ENCODE results near the gene OLFM3. TPM values are rescaled to one million over a fixed set of nuclear protein-coding genes. Genes with fewer than 3 reads are reported as not detected.

The OLFM3 gene
- total RNA-seq, 1 donor from 2014 or later, result 3.8 TPM

- Mint-ChIP-seq H3K4me1 (ENCODE audit: unreplicated experiment) (no peaks in the 10 kb centered on the region), H3K27ac (no peak overlapping the region), H3K27me3 (no peaks in the 10 kb centered on the region), H3K9me3 (no peaks in the 10 kb centered on the region), H3K36me3 (no peaks in the 10 kb centered on the region), H3K4me3 (no peak overlapping the region)
- no peak for TF ChIP-seq CTCF (conservative IDR thresholded peaks at IDR 0.05)
- no peak for DNase-seq (ENCODE audit: extremely low spot score, unreplicated experiment)
Measured at GRCh38 chr1:101914473-101915242, 82.1 kb downstream of the OLFM3 start.

DNA sequence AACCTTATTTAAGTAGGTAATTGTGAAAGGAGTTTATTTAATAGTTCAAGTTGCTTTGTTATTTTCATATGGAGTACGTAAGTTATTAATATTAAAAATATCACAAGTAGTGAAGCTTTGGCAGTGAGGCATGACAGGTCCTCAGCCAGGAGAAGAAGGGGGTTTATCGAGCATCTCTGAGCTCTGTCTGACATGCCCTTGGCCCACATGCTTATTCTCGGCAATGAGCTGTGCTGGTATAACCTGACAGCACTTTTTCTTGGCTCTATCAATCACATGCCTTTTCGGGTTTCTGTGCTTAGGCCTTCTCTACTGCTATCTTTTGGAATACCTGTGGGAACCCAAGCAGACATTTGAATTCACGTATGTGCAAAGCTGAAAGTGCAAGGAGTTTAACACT, 84.8 kb downstream of the OLFM3 start:
- H3K27ac Mint-ChIP-seq, result no peak overlapping the region
- no peak overlapping the region for H3K4me3 Mint-ChIP-seq
- no peak for TF ChIP-seq CTCF (conservative IDR thresholded peaks at IDR 0.05)
- H3K36me3 Mint-ChIP-seq, result no peaks in the 10 kb centered on the region
- H3K4me1 Mint-ChIP-seq (ENCODE audit: unreplicated experiment), result no peaks in the 10 kb centered on the region
- no peaks in the 10 kb centered on the region for H3K27me3 Mint-ChIP-seq
- DNase-seq (ENCODE audit: extremely low spot score, unreplicated experiment), result no peak
- no peaks in the 10 kb centered on the region for H3K9me3 Mint-ChIP-seq

DNA sequence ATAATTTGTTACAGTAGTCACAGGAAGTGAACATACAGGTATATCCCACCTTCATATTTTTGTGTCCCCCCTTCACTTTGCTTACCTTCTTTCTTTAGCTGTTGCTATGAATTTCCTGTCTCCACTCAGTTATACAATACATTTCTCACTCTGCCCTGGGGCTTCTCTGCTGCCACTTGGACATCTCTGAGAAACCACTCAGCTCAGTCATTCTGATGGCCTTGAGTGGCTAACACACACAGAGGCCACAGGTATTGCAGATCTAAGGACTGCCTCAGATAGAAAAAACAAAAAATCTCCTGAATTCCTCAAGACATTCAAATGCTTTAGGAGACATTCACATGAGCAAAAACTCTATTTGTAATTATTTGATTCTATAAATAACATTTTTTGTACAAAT, 87.7 kb downstream of the OLFM3 start:
- Mint-ChIP-seq H3K27ac (no peak overlapping the region), H3K4me1 (ENCODE audit: unreplicated experiment) (peaks cover 7% of the 10 kb centered on the region), H3K36me3 (no peaks in the 10 kb centered on the region), H3K9me3 (no peaks in the 10 kb centered on the region), H3K4me3 (no peak overlapping the region), H3K27me3 (no peaks in the 10 kb centered on the region)
- no peak for TF ChIP-seq CTCF (conservative IDR thresholded peaks at IDR 0.05)
- DNase-seq (ENCODE audit: extremely low spot score, unreplicated experiment), result no peak

- Mint-ChIP-seq H3K4me1 (ENCODE audit: unreplicated experiment) (peaks cover 7% of the 10 kb centered on the region), H3K27ac (no peak overlapping the region), H3K36me3 (no peaks in the 10 kb centered on the region), H3K9me3 (no peaks in the 10 kb centered on the region), H3K4me3 (no peak overlapping the region), H3K27me3 (no peaks in the 10 kb centered on the region)
- TF ChIP-seq CTCF (conservative IDR thresholded peaks at IDR 0.05), result no peak
- DNase-seq (ENCODE audit: extremely low spot score, unreplicated experiment), result no peak
Measured at GRCh38 chr1:101907264-101907663, 89.5 kb downstream of the OLFM3 start.

GRCh38 chr1:101905283-101905835, 91.4 kb downstream of the OLFM3 start:
- Mint-ChIP-seq H3K27ac (no peak overlapping the region), H3K9me3 (no peaks in the 10 kb centered on the region), H3K4me1 (ENCODE audit: unreplicated experiment) (peaks cover 7% of the 10 kb centered on the region), H3K36me3 (no peaks in the 10 kb centered on the region), H3K4me3 (no peak overlapping the region), H3K27me3 (no peaks in the 10 kb centered on the region)
- no peak for DNase-seq (ENCODE audit: extremely low spot score, unreplicated experiment)
- no peak for TF ChIP-seq CTCF (conservative IDR thresholded peaks at IDR 0.05)

All from type B pancreatic cell (in vitro differentiated cells).